GM06990 (cell line): Measurements from ENCODE around the gene EXOSC5.
"Not testable (repeated sequence)": the region's sequence is repeated elsewhere in the genome, so short reads cannot be mapped to it uniquely, and the experiment has no call there.

Experiments used
- DNase-seq: peaks from one replicate; pipeline ENCODE4 v3.0.0-alpha.2; 2011; ENCODE audit not compliant: insufficient read length; ENCODE audit errors: extremely low read depth
- H3K27me3 ChIP-seq: replicated peaks from 2 replicates; pipeline ENCODE4 v1.6.0; 2011; ENCODE audit warnings: low read length; ENCODE audit not compliant: control insufficient read depth, insufficient read depth
- H3K36me3 ChIP-seq: 2 replicates; pipeline ENCODE4 v1.5.1; 2011; ENCODE audit warnings: low read length; ENCODE audit not compliant: control insufficient read depth, insufficient read depth
- H3K4me3 ChIP-seq: replicated peaks from 2 replicates; pipeline ENCODE4 v1.5.1; 2011; ENCODE audit warnings: low read depth, mild to moderate bottlenecking, control low read depth, low read length
- CTCF ChIP-seq: IDR thresholded peaks from 2 replicates; pipeline ENCODE4 v1.5.1; 2011; ENCODE audit warnings: low read length, control low read depth, mild to moderate bottlenecking, inconsistent platforms; ENCODE audit not compliant: insufficient read depth, poor library complexity, severe bottlenecking

EXOSC5 gene

DNA sequence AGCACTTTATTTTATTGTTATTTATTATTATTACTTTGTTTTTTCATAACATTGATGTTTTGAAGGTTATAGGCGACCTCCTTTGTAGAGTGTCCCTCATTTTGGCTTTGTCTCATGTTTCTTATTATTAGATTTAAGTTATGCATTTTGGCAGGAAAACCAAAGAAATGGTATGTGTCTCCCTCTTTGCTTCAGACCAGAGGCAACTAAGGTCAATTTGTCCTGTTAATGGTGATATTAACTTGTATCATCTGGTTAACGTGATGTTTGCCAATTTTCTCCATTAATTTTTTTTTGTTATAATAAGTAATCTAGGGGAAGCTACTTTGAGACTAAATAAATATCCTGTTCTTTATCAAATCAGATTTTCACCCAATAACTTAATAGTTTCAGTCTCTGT lies 24.7 kb downstream of the EXOSC5 start:
- no peak overlapping the region for H3K4me3 ChIP-seq
- no peak for TF ChIP-seq CTCF
- DNase-seq = no peak

GRCh38 chr19:41371541-41371940 lies 25.6 kb downstream of the EXOSC5 start:
- Histone ChIP-seq H3K36me3 (no peaks in the 10 kb centered on the region), H3K4me3 (no peak overlapping the region), H3K27me3 (no peaks in the 10 kb centered on the region)
- no peak for DNase-seq
- TF ChIP-seq CTCF = no peak

More for the DNA sequence above, 24.7 kb downstream of the EXOSC5 start:
- no peaks in the 10 kb centered on the region for H3K36me3 ChIP-seq
- no peaks in the 10 kb centered on the region for H3K27me3 ChIP-seq

GRCh38 chr19:41371119-41371518 lies 26.0 kb downstream of the EXOSC5 start:
- not testable (repeated sequence) for H3K4me3 ChIP-seq, DNase-seq, H3K36me3 ChIP-seq, H3K27me3 ChIP-seq

GRCh38 chr19:41369769-41370168 lies 27.4 kb downstream of the EXOSC5 start:
- no peak for TF ChIP-seq CTCF

DNA sequence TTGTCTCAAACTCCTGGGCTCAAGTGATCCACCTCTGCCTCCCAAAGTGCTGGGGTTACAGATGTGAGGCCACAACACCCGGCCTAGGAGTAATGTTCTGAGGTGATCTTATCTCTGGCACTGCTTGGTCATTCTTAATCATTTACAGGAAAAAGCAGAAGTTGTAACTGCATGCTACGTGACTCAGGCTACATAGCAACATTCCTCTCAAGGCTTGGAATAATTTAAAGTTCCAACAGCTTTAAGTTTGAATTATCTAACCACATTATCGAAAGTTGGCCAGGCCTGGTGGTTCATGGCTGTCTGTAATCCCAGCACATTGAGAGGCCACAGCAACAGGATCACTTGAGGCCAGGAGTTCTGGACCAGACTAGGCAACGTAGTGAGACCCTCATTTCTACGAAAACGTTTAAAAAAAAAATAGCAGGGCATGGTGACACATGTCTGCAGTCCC lies 29.3 kb downstream of the EXOSC5 start:
- Histone ChIP-seq H3K36me3 (no peaks in the 10 kb centered on the region), H3K4me3 (no peak overlapping the region), H3K27me3 (no peaks in the 10 kb centered on the region)
- TF ChIP-seq CTCF = no peak
- DNase-seq = no peak

More at GRCh38 chr19:41369769-41370168, 27.4 kb downstream of the EXOSC5 start:
- Histone ChIP-seq H3K27me3 (no peaks in the 10 kb centered on the region), H3K36me3 (no peaks in the 10 kb centered on the region), H3K4me3 (no peak overlapping the region)
- no peak for DNase-seq

DNA sequence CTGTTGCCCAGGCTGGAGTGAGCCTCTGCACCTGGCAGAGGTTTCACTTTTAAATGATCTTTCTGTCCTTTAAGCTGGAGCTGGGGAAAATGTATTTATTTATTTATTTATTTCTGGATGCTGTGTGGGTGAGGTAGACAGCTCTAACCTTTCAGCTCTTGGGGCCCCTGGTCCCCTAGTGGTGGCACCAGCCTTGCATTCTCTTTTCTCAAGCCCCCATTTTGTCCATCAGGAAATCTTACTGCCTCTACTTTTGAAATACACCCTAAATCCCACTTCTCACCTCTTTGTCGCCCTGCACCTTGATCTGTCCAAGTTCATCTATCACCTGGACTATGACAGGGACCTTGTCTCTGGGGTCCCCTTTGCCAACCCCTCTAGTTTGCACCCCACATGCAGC lies 31.1 kb downstream of the EXOSC5 start:
- Histone ChIP-seq H3K36me3 (no peaks in the 10 kb centered on the region), H3K27me3 (no peaks in the 10 kb centered on the region), H3K4me3 (no peak overlapping the region)
- TF ChIP-seq CTCF = peak; percentile 54
- no peak for DNase-seq
